Fibroblast of skin of right biceps (primary cell): ENCODE data around the gene LSM3.

ENCODE experiments used
- DNase-seq: peaks from one replicate; pipeline ENCODE4 v3.0.0-alpha.2; 2013

Gene LSM3

GRCh38 chr3:14143271-14144225 lies 35.1 kb upstream of the LSM3 start:
- DNase-seq, result peak; percentile 97

DNA sequence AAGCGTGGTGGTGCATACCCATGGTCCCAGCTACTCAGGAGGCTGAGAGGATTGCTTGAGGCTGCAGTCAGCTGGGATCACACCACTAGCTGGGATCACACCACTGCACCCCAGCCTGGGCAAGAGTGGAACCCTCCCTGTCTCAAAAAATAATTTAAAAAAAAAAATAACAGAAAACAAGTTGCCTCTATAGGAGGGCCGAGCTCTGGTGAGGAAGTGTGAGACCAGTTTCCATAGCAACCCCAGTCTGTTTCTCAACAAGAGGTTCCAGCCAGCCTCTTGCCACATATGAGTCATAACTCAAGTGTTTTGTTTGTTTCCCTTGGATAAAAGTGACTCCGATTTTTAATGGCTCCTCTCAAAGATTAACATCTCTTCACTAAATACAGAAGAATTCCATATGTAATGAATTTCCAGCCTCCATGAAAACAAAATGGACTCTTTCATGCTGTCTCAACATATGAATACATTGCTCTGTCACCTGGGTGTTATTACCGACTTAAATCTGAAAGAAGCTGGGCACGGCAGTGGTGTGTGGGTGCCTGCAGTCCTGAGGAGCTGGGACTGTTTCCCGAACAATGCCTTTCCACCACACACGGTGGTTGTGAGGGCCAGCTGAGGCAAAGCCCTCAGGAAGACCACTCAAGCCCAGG lies 34.1 kb upstream of the LSM3 start:
- peak; percentile 99 for DNase-seq

- DNase-seq, result no peak
Measured at GRCh38 chr3:14145236-14145635, 33.4 kb upstream of the LSM3 start.

DNA sequence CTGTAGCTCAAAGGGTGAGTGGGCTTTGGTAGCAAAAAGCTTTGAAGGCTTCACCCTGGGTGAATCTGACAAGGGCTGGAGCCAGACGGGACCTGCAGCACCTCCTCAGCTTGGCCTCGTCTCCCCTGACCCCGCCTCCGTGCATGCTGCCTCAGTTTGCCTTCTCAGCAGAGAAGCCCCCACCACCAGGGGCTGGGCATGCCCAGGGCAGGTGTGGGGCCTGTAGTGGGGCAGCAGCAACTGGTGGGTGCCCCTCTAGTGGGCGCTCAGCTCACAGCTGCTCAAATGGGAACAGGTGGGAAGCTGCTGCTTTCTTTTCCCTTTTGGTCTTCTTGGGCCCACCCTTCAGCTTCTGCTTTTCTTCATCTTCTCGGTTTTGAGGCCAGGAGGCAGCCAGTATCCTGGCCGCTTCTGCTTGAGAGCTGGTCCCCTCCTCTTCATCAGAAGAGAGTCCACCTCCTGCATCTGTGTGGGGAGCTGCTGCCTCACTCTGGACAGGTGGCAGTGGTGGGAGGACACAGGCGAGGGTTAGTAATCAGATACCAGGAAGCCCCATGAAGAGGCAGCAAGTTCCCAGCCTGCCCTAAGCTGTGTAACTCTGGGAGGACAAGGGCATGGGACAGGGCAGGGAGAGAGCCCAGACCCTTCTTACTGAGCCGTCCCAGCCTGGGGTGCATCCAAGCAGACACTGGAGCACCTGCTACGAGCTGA lies 32.8 kb upstream of the LSM3 start:
- DNase-seq, result no peak

DNA sequence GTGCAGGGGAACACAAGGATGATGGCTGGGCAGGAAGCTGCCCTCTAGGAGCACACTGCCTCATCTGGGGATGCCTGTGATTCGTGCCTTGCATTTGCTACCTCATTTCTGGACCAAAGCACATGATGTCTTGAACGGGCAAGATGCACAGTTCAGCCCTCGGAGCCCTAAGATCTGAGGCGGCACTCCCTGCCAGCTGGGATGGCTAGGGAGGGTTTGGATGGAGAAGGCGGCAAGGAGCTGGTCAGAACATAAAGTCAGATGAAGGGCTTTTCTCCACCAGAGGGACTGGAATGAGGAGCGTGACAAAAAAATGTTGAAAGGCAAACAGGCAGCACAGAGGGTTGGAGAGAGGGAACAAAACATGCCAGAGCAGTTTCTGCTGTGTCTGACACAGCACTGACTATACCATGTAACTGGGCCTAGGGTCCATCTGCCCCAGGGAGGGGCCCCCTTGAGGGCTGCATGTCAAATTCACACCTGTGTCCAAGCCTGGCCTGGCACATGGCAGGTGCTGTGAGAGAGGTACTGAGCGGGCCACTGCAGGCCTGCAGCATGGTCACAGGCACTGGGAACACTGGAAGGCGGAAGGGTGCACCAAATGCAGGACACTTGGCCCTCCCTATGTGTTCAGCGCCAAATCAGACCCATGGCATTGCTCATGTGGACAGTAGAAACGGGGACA lies 32.1 kb upstream of the LSM3 start:
- no peak for DNase-seq

DNA sequence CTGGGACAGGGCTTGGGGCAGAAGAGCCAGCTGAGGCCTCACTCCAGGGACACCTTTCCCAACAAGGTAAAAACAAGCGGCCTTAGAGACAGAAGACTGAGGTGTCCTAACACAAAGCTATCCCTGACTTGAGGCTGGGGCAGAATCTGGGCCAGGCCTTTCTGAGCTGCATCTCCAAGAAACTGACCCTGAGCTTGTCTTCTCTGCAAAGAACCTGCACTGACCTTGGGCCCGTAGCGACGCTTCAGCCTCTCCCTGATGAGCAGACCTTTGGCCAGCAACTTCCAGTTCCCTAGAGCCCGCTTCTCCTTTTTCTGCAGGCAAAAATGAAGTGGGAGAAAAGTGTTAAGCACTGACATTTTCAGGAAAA lies 31.6 kb upstream of the LSM3 start:
- no peak for DNase-seq

DNA sequence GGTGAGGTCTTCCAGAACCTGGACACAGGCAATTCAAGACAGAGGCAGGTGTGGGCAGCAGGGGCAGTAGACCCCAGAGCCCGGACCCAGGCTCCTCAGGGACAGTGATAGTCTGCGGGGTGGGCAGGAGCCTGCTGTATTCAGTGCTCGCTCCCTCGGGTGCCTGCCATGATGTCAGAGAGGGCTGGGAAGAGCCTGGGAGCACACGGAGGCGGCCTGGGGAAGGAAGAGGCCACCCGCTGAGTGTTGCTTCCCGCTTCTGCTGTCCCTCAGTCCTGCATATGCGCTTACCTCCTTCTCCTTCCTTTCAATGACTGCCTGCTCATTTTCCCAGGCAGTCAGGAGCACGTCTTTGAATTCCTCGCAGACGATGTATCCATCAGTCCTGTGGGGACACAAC lies 31.0 kb upstream of the LSM3 start:
- no peak for DNase-seq

- DNase-seq, result no peak
Measured at GRCh38 chr3:14148041-14148985, 30.3 kb upstream of the LSM3 start.

- DNase-seq, result no peak
Measured at GRCh38 chr3:14150078-14150477, 28.5 kb upstream of the LSM3 start.

- no peak for DNase-seq
Measured at GRCh38 chr3:14150491-14151230, 28.0 kb upstream of the LSM3 start.

- DNase-seq, result no peak
Measured at GRCh38 chr3:14151471-14152083, 27.0 kb upstream of the LSM3 start.

DNA sequence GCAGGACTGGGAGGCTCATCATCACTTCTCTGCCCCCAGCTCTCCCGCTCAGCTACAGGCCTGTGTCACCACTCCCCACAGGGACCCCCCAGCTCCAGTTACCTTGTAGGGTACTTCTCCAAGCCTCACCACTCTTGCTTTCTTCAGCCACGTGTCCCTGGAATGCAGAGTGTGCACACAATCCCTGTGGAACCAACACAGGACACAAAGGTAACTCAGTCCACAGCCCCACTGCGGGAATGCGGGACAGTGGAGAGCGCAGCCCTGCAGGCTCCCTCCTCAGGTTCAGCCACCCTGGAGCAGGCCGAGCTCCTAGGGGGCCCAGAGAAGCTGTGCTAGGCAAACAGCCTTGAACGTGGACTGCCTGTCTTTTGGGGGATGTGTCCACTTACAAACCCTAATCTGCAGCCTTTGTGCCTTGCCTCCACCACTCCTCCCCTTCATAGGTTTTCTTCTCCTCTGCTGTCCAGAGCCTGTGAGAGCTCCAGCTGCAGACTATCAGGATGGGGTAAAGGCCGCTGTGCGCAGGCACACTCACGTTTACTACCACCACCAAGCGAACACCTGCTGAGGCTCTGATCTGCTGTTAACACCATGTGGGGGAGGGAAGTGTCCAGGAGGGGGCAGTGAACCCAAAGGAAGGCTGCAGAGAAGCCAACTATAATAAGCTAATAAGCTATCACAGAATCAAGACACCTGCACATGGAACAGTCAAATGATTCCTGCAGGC lies 26.2 kb upstream of the LSM3 start:
- no peak for DNase-seq

DNA sequence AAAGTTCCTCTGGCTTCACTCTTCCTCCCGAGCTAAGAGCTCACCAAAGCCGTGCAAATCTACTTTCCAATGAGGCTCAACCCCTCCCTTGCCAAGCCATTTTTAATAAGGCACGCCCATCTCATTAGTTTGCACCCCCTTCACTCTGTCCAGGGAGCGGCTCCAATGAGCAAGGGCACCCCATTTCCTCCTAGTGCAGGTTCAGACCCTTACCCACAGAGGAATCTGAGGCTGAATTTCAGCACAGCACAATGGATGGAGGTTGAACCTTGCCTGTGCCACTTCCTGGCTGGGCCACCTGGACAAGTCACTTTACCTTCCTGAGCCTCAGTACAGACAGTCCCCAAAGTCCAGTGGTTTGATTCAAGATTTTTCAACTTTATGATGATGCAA lies 25.7 kb upstream of the LSM3 start:
- DNase-seq, result no peak

GRCh38 chr3:14153663-14154062 lies 25.0 kb upstream of the LSM3 start:
- DNase-seq, result no peak

DNA sequence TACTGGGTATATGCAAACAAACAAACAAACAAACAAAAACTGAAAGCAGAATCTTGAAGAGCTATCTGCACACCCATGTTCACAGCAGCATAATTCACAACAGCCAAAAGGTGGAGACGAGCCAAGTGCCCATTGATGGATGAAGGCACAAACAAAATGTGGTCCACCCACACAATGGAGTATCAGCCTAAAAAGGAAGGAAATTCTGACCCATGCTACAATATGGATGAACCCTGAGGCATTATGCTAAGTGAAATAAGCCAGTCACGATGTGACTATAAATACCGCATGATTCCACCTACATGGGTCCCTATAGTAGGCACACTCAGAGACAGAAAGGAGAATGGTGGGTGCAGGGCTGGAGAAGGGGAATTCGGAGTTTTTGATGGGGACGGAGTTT lies 24.3 kb upstream of the LSM3 start:
- no peak for DNase-seq

DNA sequence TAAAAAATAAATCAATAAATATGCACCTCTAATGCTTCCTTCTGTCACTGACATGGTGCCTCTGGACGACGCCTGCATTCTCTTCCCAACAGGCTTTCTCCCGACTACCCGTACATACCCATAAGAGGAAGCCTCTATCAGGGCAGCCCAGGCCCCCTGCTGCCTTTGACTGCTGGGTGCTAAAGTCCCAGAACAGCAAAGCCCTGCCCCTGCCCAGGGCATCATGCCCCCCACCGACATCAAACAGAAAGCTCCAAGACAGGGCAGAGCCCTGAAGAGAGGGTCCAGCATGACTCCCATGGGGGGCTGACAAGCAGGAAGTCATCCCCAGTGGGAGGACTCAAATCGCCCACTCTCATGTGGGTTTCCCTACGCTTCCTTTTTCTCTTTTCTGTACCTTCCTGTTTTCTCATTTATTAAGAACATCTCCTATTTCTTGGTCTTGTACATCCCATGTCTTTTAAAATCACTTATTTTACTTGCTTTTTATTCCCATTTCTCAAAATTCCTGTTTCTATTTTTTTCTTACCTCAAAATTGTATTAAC lies 23.6 kb upstream of the LSM3 start:
- DNase-seq, result no peak

- no peak for DNase-seq
Measured at GRCh38 chr3:14156201-14156600, 22.4 kb upstream of the LSM3 start.

DNA sequence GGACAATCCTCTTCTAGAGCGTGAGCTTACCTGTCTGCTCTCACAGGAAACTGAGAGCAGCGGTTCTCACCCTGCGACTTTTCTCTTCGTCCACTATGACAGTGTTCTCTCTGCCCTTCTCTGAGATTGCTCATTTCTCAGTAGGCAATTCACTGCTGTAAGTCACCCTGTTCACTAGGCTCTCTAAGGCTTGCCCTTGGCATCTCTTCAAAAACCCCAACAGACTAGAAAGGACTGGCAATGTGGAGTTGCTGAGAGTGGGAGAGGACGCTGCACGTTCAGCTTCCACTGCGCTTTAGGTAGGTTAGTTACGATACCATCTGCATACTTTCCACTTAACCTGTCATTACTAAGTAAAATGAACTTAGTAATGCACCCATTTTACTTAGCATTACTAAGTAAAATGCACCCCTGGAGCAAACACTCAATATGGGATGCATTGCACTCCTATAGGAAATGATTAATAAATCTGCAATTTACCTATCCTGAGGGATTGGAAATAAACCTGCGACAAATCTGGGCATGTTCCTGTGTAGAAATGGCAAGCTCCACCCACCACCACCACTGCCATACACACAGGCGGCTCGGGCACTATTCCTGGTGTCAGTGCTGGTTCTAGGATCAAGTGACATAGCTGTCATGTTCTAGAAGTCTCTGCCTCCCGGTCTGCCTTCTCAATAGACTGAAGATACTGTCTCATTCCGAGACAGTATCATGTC lies 21.6 kb upstream of the LSM3 start:
- DNase-seq, result no peak

GRCh38 chr3:14157951-14158350 lies 20.7 kb upstream of the LSM3 start:
- DNase-seq, result no peak
